Right atrium auricular region (tissue), 2 donors: ENCODE measurements around the gene GPX6. TPM values are rescaled to one million over a fixed set of nuclear protein-coding genes. Genes with fewer than 3 reads are reported as not detected.
"Not testable (repeated sequence)": the region's sequence is repeated elsewhere in the genome, so short reads cannot be mapped to it uniquely, and the experiment has no call there.

Experiments used
- DNase-seq: peaks from one replicate; pipeline ENCODE4 v3.0.0-alpha.2; 2019; ENCODE audit warnings: low spot score
- H3K27ac ChIP-seq, 2 donors: fragments of 200-600 bp; sonication (generic); 1 replicate in 1 of 2; 2 replicates in 1 of 2; pipeline ENCODE4 v1.5.1; 2016 to 2019
- H3K27me3 ChIP-seq, 2 donors: fragments of 200-600 bp; sonication (generic); one replicate each; pipeline versions ENCODE4 v1.5.1 to v1.6.0; 2017 to 2019
- H3K36me3 ChIP-seq: fragments of 200-600 bp; sonication (generic); one replicate; pipeline ENCODE4 v1.5.1; 2016
- H3K4me1 ChIP-seq, 2 donors: fragments of 200-600 bp; sonication (generic); one replicate each; pipeline versions ENCODE4 v1.5.1 to v1.6.0; 2017 to 2019
- H3K4me3 ChIP-seq, 2 donors: fragments of 200-600 bp; sonication (generic); 1 replicate in 1 of 2; 2 replicates in 1 of 2; pipeline ENCODE4 v1.5.1; 2017 to 2019; ENCODE audit warnings: mild to moderate bottlenecking in 1 of 2, moderate library complexity in 1 of 2
- H3K9me3 ChIP-seq, 2 donors: fragments of 200-600 bp; sonication (generic); one replicate each; pipeline ENCODE4 v1.5.1; 2019
- CTCF ChIP-seq, 2 donors: fragments of 200-600 bp; sonication (generic); IDR thresholded peaks; one replicate each; pipeline ENCODE4 v1.5.1; 2019; ENCODE audit warnings: antibody characterized with exemption in 2 of 2
- total RNA-seq, 2 donors: library from RNA; depleted of rRNA; stranded (reverse); fragments of >200 nt; gene quantifications; one replicate each; pipeline ENCODE4 v1.1.0, GENCODE V29; 2016

The GPX6 gene
- total RNA-seq, 2 donors from 2014 or later, result not detected

- TF ChIP-seq CTCF (IDR thresholded peaks at IDR 0.05), result no peak
- Histone ChIP-seq H3K4me1 (no peaks in the 10 kb centered on the region), H3K27ac (no peak overlapping the region), H3K27me3 (no peaks in the 10 kb centered on the region), H3K36me3 (no peaks in the 10 kb centered on the region), H3K4me3 (no peak overlapping the region), H3K9me3 (no peaks in the 10 kb centered on the region)
- DNase-seq, result no peak
These were observed 30.1 kb downstream of the GPX6 start for GRCh38 chr6:28485482-28485881.

- Histone ChIP-seq H3K27me3 (no peaks in the 10 kb centered on the region), H3K36me3 (no peaks in the 10 kb centered on the region), H3K9me3 (no peaks in the 10 kb centered on the region), H3K27ac (no peak overlapping the region), H3K4me3 (no peak overlapping the region), H3K4me1 (no peaks in the 10 kb centered on the region)
- no peak for DNase-seq
- TF ChIP-seq CTCF (IDR thresholded peaks at IDR 0.05), result no peak
These were observed 35.2 kb downstream of the GPX6 start for GRCh38 chr6:28480253-28480932.

GRCh38 chr6:28478518-28478917, 37.1 kb downstream of the GPX6 start:
- no peaks in the 10 kb centered on the region for H3K27me3 ChIP-seq
- TF ChIP-seq CTCF (IDR thresholded peaks at IDR 0.05), result no peak
- H3K4me3 ChIP-seq, result no peak overlapping the region
- H3K4me1 ChIP-seq, result no peaks in the 10 kb centered on the region
- H3K27ac ChIP-seq, result no peak overlapping the region
- no peaks in the 10 kb centered on the region for H3K9me3 ChIP-seq
- no peaks in the 10 kb centered on the region for H3K36me3 ChIP-seq
- no peak for DNase-seq

- no peaks in the 10 kb centered on the region for H3K36me3 ChIP-seq
- DNase-seq, result no peak
- H3K27me3 ChIP-seq, result no peaks in the 10 kb centered on the region
- no peaks in the 10 kb centered on the region for H3K4me1 ChIP-seq
- no peak overlapping the region for H3K27ac ChIP-seq
- no peak for TF ChIP-seq CTCF (IDR thresholded peaks at IDR 0.05)
- H3K9me3 ChIP-seq, result no peaks in the 10 kb centered on the region
- no peak overlapping the region for H3K4me3 ChIP-seq
These were observed 41.0 kb downstream of the GPX6 start for GRCh38 chr6:28474441-28475219.

GRCh38 chr6:28469153-28469745, 46.3 kb downstream of the GPX6 start:
- H3K27me3 ChIP-seq, H3K36me3 ChIP-seq, H3K4me1 ChIP-seq, H3K27ac ChIP-seq, H3K4me3 ChIP-seq, H3K9me3 ChIP-seq, DNase-seq: not testable (repeated sequence)

GRCh38 chr6:28468056-28468455, 47.5 kb downstream of the GPX6 start:
- Histone ChIP-seq H3K9me3 (no peaks in the 10 kb centered on the region), H3K27ac (no peak overlapping the region), H3K36me3 (no peaks in the 10 kb centered on the region), H3K4me1 (no peaks in the 10 kb centered on the region), H3K27me3 (no peaks in the 10 kb centered on the region), H3K4me3 (no peak overlapping the region)
- no peak for DNase-seq
- TF ChIP-seq CTCF (IDR thresholded peaks at IDR 0.05), result no peak
